Endothelial cell of umbilical vein (primary cell): ENCODE data around the gene TAOK1. TPM values are rescaled to one million over a fixed set of nuclear protein-coding genes. Genes with fewer than 3 reads are reported as not detected.

ENCODE experiments used
- BruUV-seq: library from RNA; stranded (reverse); fragments of 400-500 nt; replicated peaks from 2 replicates; lab custom pipeline; 2021; lab: Mats Ljungman, UMichigan
- CTCF ChIA-PET: fragments of 300-600, 350-600 bp; sonication (Branson Sonifier 250); formaldehyde crosslinking; loops from one replicate; lab custom pipeline; 2021; ENCODE audit warnings: antibody characterized with exemption, inconsistent platforms; lab: Charles Lee
- POLR2A ChIA-PET: fragments of 300-600, 350-600 bp; sonication (Branson Sonifier 250); formaldehyde crosslinking; loops from one replicate; lab custom pipeline; 2021; ENCODE audit warnings: antibody characterized with exemption, inconsistent platforms; lab: Charles Lee
- DNase-seq: peaks from one replicate; pipeline ENCODE4 v3.0.0-alpha.2; 2011; ENCODE audit warnings: low read depth, low spot score
- FAIRE-seq: peaks from 2 replicates; lab custom pipeline; 2011; peaks lifted over from hg19 to GRCh38; lab: Jason Lieb, UNC
- H2AFZ ChIP-seq: 2 replicates; pipeline ENCODE4 v1.6.0; 2012; ENCODE audit warnings: low read depth, low read length, control low read depth, inconsistent platforms
- H3K27ac ChIP-seq: 2 replicates; pipeline ENCODE4 v1.5.1; 2011; ENCODE audit warnings: low read depth, mild to moderate bottlenecking, control low read depth, low read length, moderate library complexity; ENCODE audit not compliant: insufficient read depth
- H3K27me3 ChIP-seq, 2 experiments: 2 replicates each; pipeline versions ENCODE4 v1.6.0 to v1.6.1; 2011; ENCODE audit warnings: low read length in 2 of 2, mixed read lengths in 1 of 2; ENCODE audit not compliant: control insufficient read depth in 2 of 2, insufficient read depth in 2 of 2
- H3K36me3 ChIP-seq, 2 experiments: 2 replicates in 1 of 2; 3 replicates in 1 of 2; pipeline ENCODE4 v1.5.1; 2011; ENCODE audit warnings: low read length in 2 of 2, mild to moderate bottlenecking in 1 of 2, moderate library complexity in 1 of 2; ENCODE audit not compliant: control insufficient read depth in 2 of 2, insufficient read depth in 2 of 2; ENCODE audit errors: extremely low read depth in 1 of 2
- H3K4me1 ChIP-seq: 3 replicates; pipeline ENCODE4 v1.5.1; 2011; ENCODE audit warnings: mild to moderate bottlenecking, low read length; ENCODE audit not compliant: control insufficient read depth, insufficient read depth; ENCODE audit errors: extremely low read depth
- H3K4me2 ChIP-seq: 2 replicates; pipeline ENCODE4 v1.6.1; 2011; ENCODE audit warnings: low read length, control low read depth, mixed read lengths; ENCODE audit not compliant: insufficient read depth
- H3K4me3 ChIP-seq, 3 experiments: fragments of 200-600 bp in 1 of 3; sonication (generic), shearing (Covaris generic) in 1 of 3; replicated peaks in 1 of 3; 2 replicates each; pipeline ENCODE4 v1.5.1; 2011 to 2016; ENCODE audit warnings: control low read depth in 3 of 3, low read length in 3 of 3, mild to moderate bottlenecking in 2 of 3, inconsistent platforms in 1 of 3, low read depth in 1 of 3, moderate library complexity in 1 of 3; ENCODE audit not compliant: insufficient read depth in 1 of 3
- H3K79me2 ChIP-seq: 2 replicates; pipeline ENCODE4 v1.6.0; 2012; ENCODE audit warnings: low read length, inconsistent platforms; ENCODE audit not compliant: control insufficient read depth, insufficient read depth
- H3K9ac ChIP-seq: replicated peaks from 2 replicates; pipeline ENCODE3; 2011; ENCODE audit warnings: low read length, control low read depth; ENCODE audit not compliant: insufficient read depth; ENCODE audit errors: extremely low read depth
- H3K9me1 ChIP-seq: replicated peaks from 3 replicates; pipeline ENCODE4 v1.6.0; 2011; ENCODE audit warnings: mild to moderate bottlenecking, low read length; ENCODE audit not compliant: control insufficient read depth, insufficient read depth; ENCODE audit errors: extremely low read depth
- H3K9me3 ChIP-seq: replicated peaks from 2 replicates; pipeline ENCODE4 v1.5.1; 2012; ENCODE audit warnings: low read length, inconsistent platforms; ENCODE audit not compliant: control insufficient read depth, insufficient read depth
- H4K20me1 ChIP-seq: replicated peaks from 2 replicates; pipeline ENCODE3; 2011; ENCODE audit warnings: mild to moderate bottlenecking, low read length; ENCODE audit not compliant: control insufficient read depth, insufficient read depth; ENCODE audit errors: extremely low read depth
- CTCF ChIP-seq, 2 donors: IDR thresholded peaks; 1 replicate in 1 of 2; 2 replicates in 1 of 2; pipeline ENCODE4 v1.5.1; 2011; ENCODE audit warnings: low read length in 2 of 2, mild to moderate bottlenecking in 2 of 2, moderate library complexity in 2 of 2, control low read depth in 1 of 2, inconsistent platforms in 1 of 2, low read depth in 1 of 2; ENCODE audit not compliant: insufficient read depth in 1 of 2; ENCODE audit errors: extremely low read depth in 1 of 2
- EZH2 ChIP-seq: IDR thresholded peaks from 2 replicates; pipeline ENCODE4 v1.6.1; 2012; ENCODE audit warnings: borderline replicate concordance, low read depth, mild to moderate bottlenecking, moderate library complexity, low read length, inconsistent platforms; ENCODE audit not compliant: severe bottlenecking
- FOS ChIP-seq: IDR thresholded peaks from 2 replicates; pipeline ENCODE4 v1.6.1; 2011; ENCODE audit warnings: mild to moderate bottlenecking, low read length, moderate library complexity, borderline replicate concordance; ENCODE audit not compliant: insufficient read depth
- GATA2 ChIP-seq: IDR thresholded peaks from 2 replicates; pipeline ENCODE4 v1.7.0; 2011; ENCODE audit warnings: low read depth, mild to moderate bottlenecking, moderate library complexity, mixed read lengths, low read length; ENCODE audit not compliant: insufficient read length, insufficient read depth
- JUN ChIP-seq: IDR thresholded peaks from 2 replicates; pipeline ENCODE4 v1.6.1; 2011; ENCODE audit warnings: borderline replicate concordance, low read depth; ENCODE audit not compliant: insufficient read length, insufficient read depth
- MAX ChIP-seq: IDR thresholded peaks from 2 replicates; pipeline ENCODE4 v1.6.1; 2011; ENCODE audit not compliant: insufficient read depth, insufficient read length
- MYC ChIP-seq: IDR thresholded peaks from one replicate; pipeline ENCODE4 v1.6.1; 2011; ENCODE audit warnings: mild to moderate bottlenecking, low read depth, low read length
- POLR2A ChIP-seq: IDR thresholded peaks from 2 replicates; pipeline ENCODE4 v1.6.1; 2012; ENCODE audit warnings: low read depth, mild to moderate bottlenecking, control low read depth, low read length
- POLR2AphosphoS5 ChIP-seq: IDR thresholded peaks from 2 replicates; pipeline ENCODE4 v1.6.1; 2012; ENCODE audit warnings: low read depth, mild to moderate bottlenecking, control low read depth, low read length, moderate library complexity; ENCODE audit not compliant: insufficient read depth
- dilution Hi-C: fragments of 300-500 bp; cut with MboI; formaldehyde crosslinking; loops from one replicate; pipeline ENCODE4 v1.15.0; 2019; ENCODE audit warnings: low sequenced_read_pairs; ENCODE audit not compliant: extremely low pct_ligation_motif_present
- intact Hi-C: fragments of 100-400 bp; cut with micrococcal nuclease; formaldehyde crosslinking; loops from one replicate; pipeline ENCODE4 v1.10.0; 2022
- polyA plus RNA-seq, 4 experiments: library from polyadenylated mRNA; depleted of rRNA in 3 of 4; stranded (reverse) in 3 of 4; unstranded in 1 of 4; fragments of >200 nt; gene quantifications; 2 replicates each; pipeline versions ENCODE4 v1.2.1 to v1.2.3, GENCODE V29; 2011 to 2012; ENCODE audit warnings: missing spikeins in 1 of 4
- total RNA-seq: library from RNA; stranded (reverse); gene quantifications from 2 replicates; pipeline ENCODE4 v1.2.3, GENCODE V29; 2021

The TAOK1 gene
- total and polyA plus RNA-seq, 2 donors (not counting 3 experiments of a cell fraction or from before 2014, with no cell fraction given), result 11.0 to 82.2 TPM

GRCh38 chr17:29557085-29557738 lies 167.0 kb downstream of the TAOK1 start:
- intact Hi-C loops, result no loop called here
- Histone ChIP-seq H4K20me1 (no peaks in the 10 kb centered on the region), H3K27me3 (no peaks in the 10 kb centered on the region), H3K4me3 (no peak overlapping the region), H3K36me3 (no peaks in the 10 kb centered on the region), H3K9ac (no peak overlapping the region), H3K79me2 (no peaks in the 10 kb centered on the region), H3K9me1 (no peaks in the 10 kb centered on the region), H3K9me3 (no peaks in the 10 kb centered on the region), H2AFZ (no peak overlapping the region), H3K27ac (no peak overlapping the region), H3K4me1 (no peaks in the 10 kb centered on the region), H3K4me2 (no peak overlapping the region)
- peak; percentile 16 for TF ChIP-seq GATA2
- TF ChIP-seq EZH2, result no peak
- ChIA-PET CTCF (interaction anchor here (1.4 to 4.1 kb wide), 3 partner anchors 9 to 21 kb away, joined by 3 to 16 read pairs (median 8); partner anchors contain the start of gene ABHD15), POLR2A (no interaction called here)
- no peak for FAIRE-seq
- dilution Hi-C loops, result no loop called here
- DNase-seq, result no peak
- BruUV-seq, result no TSS peak

GRCh38 chr17:29557739-29558116 lies 167.6 kb downstream of the TAOK1 start:
- Histone ChIP-seq H3K36me3 (no peaks in the 10 kb centered on the region), H3K4me3 (no peak overlapping the region), H3K9me1 (no peaks in the 10 kb centered on the region), H3K27me3 (no peaks in the 10 kb centered on the region), H3K79me2 (no peaks in the 10 kb centered on the region), H3K4me2 (no peak overlapping the region), H3K9me3 (no peaks in the 10 kb centered on the region), H3K9ac (no peak overlapping the region), H3K27ac (no peak overlapping the region), H4K20me1 (no peaks in the 10 kb centered on the region), H2AFZ (no peak overlapping the region), H3K4me1 (no peaks in the 10 kb centered on the region)
- TF ChIP-seq POLR2A (no peak), MAX (no peak), GATA2 (no peak), JUN (no peak), MYC (no peak), FOS (no peak), EZH2 (no peak), CTCF (IDR thresholded peaks at IDR 0.05; ENCODE audit: extremely low read depth in 1 of 2, insufficient read depth in 1 of 2, low read depth in 1 of 2, low read length in 2 of 2) (no peak), POLR2AphosphoS5 (no peak)
- ChIA-PET CTCF (interaction anchor here (1.4 to 4.1 kb wide), 2 partner anchors 9 to 21 kb away, joined by 3 to 16 read pairs; no protein-coding TSS in a partner anchor), POLR2A (no interaction called here)
- FAIRE-seq (no peak), DNase-seq (no peak)
- intact Hi-C loops, result no loop called here
- no TSS peak for BruUV-seq
- dilution Hi-C loops, result no loop called here
